NT2/D1 (cell line): ENCODE results near the gene DLGAP3.

ENCODE experiments used
- SUZ12 ChIP-seq: IDR thresholded peaks from 2 replicates; pipeline ENCODE4 v1.6.1; 2011; ENCODE audit not compliant: insufficient read length, insufficient read depth; ENCODE audit errors: extremely low read depth
- ZNF274 ChIP-seq: IDR thresholded peaks from 2 replicates; pipeline ENCODE4 v1.6.1; 2011; ENCODE audit warnings: mild to moderate bottlenecking, low read depth, low read length

- TF ChIP-seq SUZ12 (no peak), ZNF274 (no peak)
Measured at GRCh38 chr1:34858901-34859445, 70.5 kb downstream of the DLGAP3 start.
